Trophoblast cell (in vitro differentiated cells and primary cell): ENCODE measurements around the gene PARP3.

Experiments used
- DNase-seq, 2 donors: peaks; one replicate each; pipeline ENCODE4 v3.0.0-alpha.2; 2016
- H2AFZ ChIP-seq: 2 replicates; pipeline ENCODE4 v1.6.1; 2013; ENCODE audit warnings: low read length, moderate library complexity, mild to moderate bottlenecking; ENCODE audit not compliant: insufficient read depth, poor library complexity
- H2AK5ac ChIP-seq: 2 replicates; pipeline ENCODE4 v1.6.1; 2013; ENCODE audit warnings: mild to moderate bottlenecking, low read length
- H2BK120ac ChIP-seq: 2 replicates; pipeline ENCODE4 v1.6.1; 2013; ENCODE audit warnings: low read length, mild to moderate bottlenecking, moderate library complexity; ENCODE audit not compliant: insufficient read depth, poor library complexity
- H2BK12ac ChIP-seq: 2 replicates; pipeline ENCODE4 v1.6.1; 2013; ENCODE audit warnings: mild to moderate bottlenecking, low read length, moderate library complexity
- H2BK5ac ChIP-seq: 2 replicates; pipeline ENCODE4 v1.6.1; 2013; ENCODE audit warnings: low read length, low read depth, moderate library complexity, mild to moderate bottlenecking; ENCODE audit not compliant: poor library complexity
- H3K14ac ChIP-seq: 2 replicates; pipeline ENCODE4 v1.6.1; 2013; ENCODE audit warnings: mild to moderate bottlenecking, low read length
- H3K18ac ChIP-seq: 2 replicates; pipeline ENCODE4 v1.6.1; 2013; ENCODE audit warnings: mild to moderate bottlenecking, low read length
- H3K23ac ChIP-seq: 2 replicates; pipeline ENCODE4 v1.6.1; 2013; ENCODE audit warnings: low read length
- H3K27ac ChIP-seq: 2 replicates; pipeline ENCODE4 v1.5.1; 2013; ENCODE audit warnings: low read depth, mild to moderate bottlenecking, inconsistent platforms, low read length, moderate library complexity
- H3K27me3 ChIP-seq: 2 replicates; pipeline ENCODE4 v1.6.1; 2013; ENCODE audit warnings: inconsistent platforms, mild to moderate bottlenecking, low read length, moderate library complexity; ENCODE audit not compliant: insufficient read depth
- H3K36me3 ChIP-seq, 2 experiments: 1 replicate in 1 of 2; 2 replicates in 1 of 2; pipeline ENCODE4 v1.6.1; 2013; ENCODE audit warnings: low read length in 2 of 2, mild to moderate bottlenecking in 2 of 2, moderate library complexity in 1 of 2; ENCODE audit not compliant: insufficient read depth in 2 of 2, control insufficient read depth in 1 of 2
- H3K4ac ChIP-seq: 2 replicates; pipeline ENCODE4 v1.6.1; 2013; ENCODE audit warnings: low read depth, mild to moderate bottlenecking, low read length, moderate library complexity
- H3K4me1 ChIP-seq, 2 experiments: 1 replicate in 1 of 2; 2 replicates in 1 of 2; pipeline ENCODE4 v1.6.1; 2013; ENCODE audit warnings: low read length in 2 of 2, mild to moderate bottlenecking in 2 of 2, moderate library complexity in 1 of 2; ENCODE audit not compliant: insufficient read depth in 2 of 2, control insufficient read depth in 1 of 2
- H3K4me2 ChIP-seq: 2 replicates; pipeline ENCODE4 v1.6.1; 2013; ENCODE audit warnings: inconsistent platforms, mild to moderate bottlenecking, low read length, moderate library complexity
- H3K4me3 ChIP-seq: 2 replicates; pipeline ENCODE4 v1.5.1; 2013; ENCODE audit warnings: mild to moderate bottlenecking, low read depth, low read length, inconsistent platforms
- H3K79me1 ChIP-seq: one replicate; pipeline ENCODE4 v1.6.1; 2013; ENCODE audit warnings: low read length
- H3K79me2 ChIP-seq: 2 replicates; pipeline ENCODE4 v1.6.1; 2013; ENCODE audit warnings: low read length, mild to moderate bottlenecking; ENCODE audit not compliant: control insufficient read depth, insufficient read depth, poor library complexity
- H3K9ac ChIP-seq: 2 replicates; pipeline ENCODE4 v1.6.1; 2013; ENCODE audit warnings: mild to moderate bottlenecking, low read length
- H3K9me3 ChIP-seq: 2 replicates; pipeline ENCODE4 v1.6.1; 2013; ENCODE audit warnings: low read depth, mild to moderate bottlenecking, control low read depth, inconsistent platforms, low read length; ENCODE audit not compliant: insufficient read depth
- H4K12ac ChIP-seq: 2 replicates; pipeline ENCODE4 v1.6.1; 2013; ENCODE audit warnings: low read depth, mild to moderate bottlenecking, low read length, moderate library complexity
- H4K8ac ChIP-seq: 2 replicates; pipeline ENCODE4 v1.6.1; 2013; ENCODE audit warnings: low read depth, mild to moderate bottlenecking, low read length, moderate library complexity
- H4K91ac ChIP-seq: one replicate; pipeline ENCODE4 v1.6.1; 2013; ENCODE audit warnings: low read depth, mild to moderate bottlenecking, low read length, moderate library complexity
- WGBS: extraction: QIAGEN DNeasy Blood & Tissue Kit; methylation state at CpG from one replicate; pipeline ENCODE4 v1.1.7; 2013; ENCODE audit warnings: missing lambda C conversion rate; ENCODE audit not compliant: insufficient read length, insufficient coverage; ENCODE audit errors: extremely low coverage; 5-methylcytosine and 5-hydroxymethylcytosine counted together

The PARP3 gene

GRCh38 chr3:51908026-51908425, 34.1 kb upstream of the PARP3 start:
- no peak overlapping the region for H3K4ac ChIP-seq
- H2AK5ac ChIP-seq: no peak overlapping the region
- no peak overlapping the region for H4K12ac ChIP-seq
- no peak overlapping the region for H3K23ac ChIP-seq
- H3K36me3 ChIP-seq: no peaks in the 10 kb centered on the region
- H3K18ac ChIP-seq: no peak overlapping the region
- H3K9ac ChIP-seq: no peak overlapping the region
- no CpG with 5 or more reads among the region's 4 CpGs for WGBS
- no peaks in the 10 kb centered on the region for H3K79me1 ChIP-seq
- H4K8ac ChIP-seq: no peak overlapping the region
- no peak overlapping the region for H3K4me3 ChIP-seq
- no peak overlapping the region for H2BK12ac ChIP-seq
- no peaks in the 10 kb centered on the region for H3K27me3 ChIP-seq
- H3K27ac ChIP-seq: no peak overlapping the region
- peaks cover 7% of the 10 kb centered on the region for H3K9me3 ChIP-seq
- H3K4me2 ChIP-seq: no peak overlapping the region
- H2BK120ac ChIP-seq: no peak overlapping the region
- H4K91ac ChIP-seq: no peak overlapping the region
- H2BK5ac ChIP-seq: no peak overlapping the region
- H2AFZ ChIP-seq: no peak overlapping the region
- no peak for DNase-seq
- no peak overlapping the region for H3K14ac ChIP-seq
- no peaks in the 10 kb centered on the region for H3K79me2 ChIP-seq
- no peaks in the 10 kb centered on the region for H3K4me1 ChIP-seq

- Histone ChIP-seq H2BK12ac (no peak overlapping the region), H3K79me1 (no peaks in the 10 kb centered on the region), H3K4ac (no peak overlapping the region), H3K36me3 (no peaks in the 10 kb centered on the region), H4K8ac (no peak overlapping the region), H3K9me3 (no peaks in the 10 kb centered on the region), H4K91ac (no peak overlapping the region), H3K14ac (no peak overlapping the region), H3K4me1 (no peaks in the 10 kb centered on the region), H4K12ac (no peak overlapping the region), H3K9ac (no peak overlapping the region), H2BK120ac (no peak overlapping the region), H2AK5ac (no peak overlapping the region), H3K4me3 (no peak overlapping the region), H2AFZ (no peak overlapping the region), H3K18ac (no peak overlapping the region), H3K79me2 (no peaks in the 10 kb centered on the region), H3K23ac (no peak overlapping the region), H3K27ac (no peak overlapping the region), H2BK5ac (no peak overlapping the region), H3K4me2 (no peak overlapping the region), H3K27me3 (no peaks in the 10 kb centered on the region)
- WGBS: no CpG with 5 or more reads among the region's 5 CpGs
- DNase-seq: no peak
Measured at GRCh38 chr3:51916418-51916817, 25.7 kb upstream of the PARP3 start.

- Histone ChIP-seq H3K23ac (no peak overlapping the region), H3K4me1 (no peaks in the 10 kb centered on the region), H2AFZ (no peak overlapping the region), H4K12ac (no peak overlapping the region), H3K79me2 (no peaks in the 10 kb centered on the region), H2AK5ac (no peak overlapping the region), H3K9me3 (no peaks in the 10 kb centered on the region), H2BK12ac (no peak overlapping the region), H2BK5ac (no peak overlapping the region), H4K91ac (no peak overlapping the region), H4K8ac (no peak overlapping the region), H3K4ac (no peak overlapping the region), H2BK120ac (no peak overlapping the region), H3K36me3 (no peaks in the 10 kb centered on the region), H3K27me3 (no peaks in the 10 kb centered on the region), H3K18ac (no peak overlapping the region), H3K79me1 (no peaks in the 10 kb centered on the region), H3K27ac (no peak overlapping the region), H3K4me3 (no peak overlapping the region), H3K14ac (no peak overlapping the region), H3K9ac (no peak overlapping the region), H3K4me2 (no peak overlapping the region)
- no peak for DNase-seq
- WGBS: no CpG with 5 or more reads among the region's 11 CpGs
Measured at GRCh38 chr3:51921081-51921578, 21.0 kb upstream of the PARP3 start.

- Histone ChIP-seq H3K4me3 (no peak overlapping the region), H3K23ac (no peak overlapping the region), H2AK5ac (no peak overlapping the region), H3K79me1 (no peaks in the 10 kb centered on the region), H3K4me1 (no peaks in the 10 kb centered on the region), H3K27ac (no peak overlapping the region), H3K18ac (no peak overlapping the region), H3K9me3 (no peaks in the 10 kb centered on the region), H2BK5ac (no peak overlapping the region), H4K91ac (no peak overlapping the region), H3K79me2 (no peaks in the 10 kb centered on the region), H4K8ac (no peak overlapping the region), H2BK12ac (no peak overlapping the region), H3K36me3 (peaks cover 0 to 2% of the 10 kb centered on the region in 2 experiments), H3K4me2 (no peak overlapping the region), H4K12ac (no peak overlapping the region), H3K9ac (no peak overlapping the region), H3K4ac (no peak overlapping the region), H3K14ac (no peak overlapping the region), H3K27me3 (no peaks in the 10 kb centered on the region), H2AFZ (no peak overlapping the region), H2BK120ac (no peak overlapping the region)
- no CpG with 5 or more reads among the region's 5 CpGs for WGBS
- no peak for DNase-seq
Measured at GRCh38 chr3:51927061-51927977, 14.8 kb upstream of the PARP3 start.
